GM19043 (cell line): Measurements from ENCODE around the gene PNMT.

Experiments
- ATAC-seq: cut with Tn5 transposase; IDR thresholded peaks from one replicate; pipeline ENCODE4 v1.9.1; 2021; ENCODE audit warnings: low read depth; ENCODE audit not compliant: unreplicated experiment

The PNMT gene

DNA sequence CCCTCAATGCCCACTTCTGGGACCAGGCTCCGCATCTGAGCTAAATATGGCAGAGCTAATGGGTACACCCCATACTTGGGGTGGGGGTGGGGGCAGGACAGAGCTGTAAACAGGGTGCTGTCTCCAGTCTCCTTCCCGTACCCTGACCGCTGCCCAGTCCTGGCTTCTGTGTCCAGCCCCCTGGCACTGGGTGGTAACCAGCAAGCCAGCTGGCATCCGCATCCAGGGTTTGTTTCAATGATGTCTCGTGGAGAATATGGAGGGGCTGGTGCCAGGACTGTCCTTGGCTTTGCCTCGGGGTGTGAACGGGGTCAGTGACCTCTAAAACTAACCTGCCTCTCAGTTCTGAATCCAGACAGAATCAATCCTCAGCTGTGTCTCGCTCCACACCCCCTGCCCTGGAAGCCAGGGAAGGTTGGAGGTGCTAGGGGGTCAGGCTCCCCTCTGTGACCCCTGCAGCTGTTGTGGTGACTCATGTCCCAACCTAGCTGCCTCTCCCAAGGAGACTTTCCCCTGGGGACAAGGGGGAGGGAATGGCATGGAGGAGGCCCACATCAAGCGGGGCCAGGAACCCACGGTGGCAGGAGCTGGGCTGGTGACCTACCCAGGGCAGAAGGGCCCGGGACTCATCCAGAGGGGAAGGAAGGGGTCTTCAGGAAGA, 1.5 kb upstream of the PNMT start:
- ATAC-seq: no peak

DNA sequence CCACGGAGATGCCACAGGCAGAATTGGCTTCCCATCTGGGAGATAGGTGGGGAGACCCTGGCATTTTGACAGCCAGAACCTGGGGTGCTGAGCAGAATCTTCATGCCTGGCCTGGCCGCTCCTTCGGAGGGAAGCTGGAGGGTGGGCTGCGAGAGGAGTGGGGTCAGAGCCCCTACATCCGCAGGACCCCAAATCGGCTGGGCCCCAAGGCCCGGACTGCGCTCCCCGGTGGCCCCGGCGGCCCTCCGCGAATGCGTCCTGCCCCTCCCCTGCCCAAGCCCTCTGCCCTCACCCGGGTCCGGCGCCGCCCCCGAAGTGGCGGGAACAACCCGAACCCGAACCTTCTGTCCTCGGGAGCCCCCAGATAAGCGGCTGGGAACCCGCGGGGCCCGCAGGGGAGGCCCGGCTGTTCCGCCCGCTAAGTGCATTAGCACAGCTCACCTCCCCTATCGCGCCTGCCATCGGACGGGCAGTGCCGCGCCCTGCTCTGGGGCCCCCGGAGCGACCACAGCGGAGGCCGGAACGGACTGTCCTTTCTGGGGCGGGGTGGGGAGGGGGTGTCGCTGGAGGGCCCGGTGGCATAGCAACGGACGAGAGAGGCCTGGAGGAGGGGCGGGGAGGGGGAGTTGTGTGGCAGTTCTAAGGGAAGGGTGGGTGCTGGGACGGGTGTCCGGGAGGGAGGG, 850 bp upstream of the PNMT start:
- no peak for ATAC-seq

DNA sequence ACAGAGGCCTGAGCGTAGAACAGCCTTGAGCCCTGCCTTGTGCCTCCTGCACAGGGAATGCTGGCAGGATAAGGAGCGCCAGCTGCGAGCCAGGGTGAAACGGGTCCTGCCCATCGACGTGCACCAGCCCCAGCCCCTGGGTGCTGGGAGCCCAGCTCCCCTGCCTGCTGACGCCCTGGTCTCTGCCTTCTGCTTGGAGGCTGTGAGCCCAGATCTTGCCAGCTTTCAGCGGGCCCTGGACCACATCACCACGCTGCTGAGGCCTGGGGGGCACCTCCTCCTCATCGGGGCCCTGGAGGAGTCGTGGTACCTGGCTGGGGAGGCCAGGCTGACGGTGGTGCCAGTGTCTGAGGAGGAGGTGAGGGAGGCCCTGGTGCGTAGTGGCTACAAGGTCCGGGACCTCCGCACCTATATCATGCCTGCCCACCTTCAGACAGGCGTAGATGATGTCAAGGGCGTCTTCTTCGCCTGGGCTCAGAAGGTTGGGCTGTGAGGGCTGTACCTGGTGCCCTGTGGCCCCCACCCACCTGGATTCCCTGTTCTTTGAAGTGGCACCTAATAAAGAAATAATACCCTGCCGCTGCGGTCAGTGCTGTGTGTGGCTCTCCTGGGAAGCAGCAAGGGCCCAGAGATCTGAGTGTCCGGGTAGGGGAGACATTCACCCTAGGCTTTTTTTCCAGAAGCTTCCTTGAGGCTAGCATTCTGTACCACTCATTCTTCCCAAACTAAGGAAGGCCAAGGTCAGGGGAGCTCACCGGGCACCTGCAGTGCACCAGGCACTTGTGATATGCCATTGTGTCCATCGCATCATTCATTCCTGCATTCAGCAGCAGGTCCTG, 1.9 kb downstream of the PNMT start:
- no peak for ATAC-seq

DNA sequence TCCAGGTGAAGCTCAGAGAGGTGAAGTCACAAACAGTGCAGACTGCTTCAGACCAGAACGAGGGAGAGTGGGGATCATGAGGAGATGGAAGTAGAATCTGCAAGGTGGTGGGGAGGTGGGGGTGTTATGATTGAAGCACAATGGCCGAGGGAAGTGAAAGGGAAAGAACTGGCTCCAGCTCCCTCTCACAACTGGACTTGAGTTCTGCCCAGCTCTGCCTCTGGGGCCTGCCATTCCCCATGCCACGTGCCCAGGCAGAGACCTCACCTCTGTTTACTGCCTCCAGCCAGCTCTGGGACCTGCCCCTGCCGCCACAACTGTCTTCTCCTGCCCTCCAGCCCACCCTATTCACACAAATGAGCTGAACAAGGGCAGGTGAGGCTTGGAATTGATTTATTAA, 2.5 kb downstream of the PNMT start:
- ATAC-seq: no peak

DNA sequence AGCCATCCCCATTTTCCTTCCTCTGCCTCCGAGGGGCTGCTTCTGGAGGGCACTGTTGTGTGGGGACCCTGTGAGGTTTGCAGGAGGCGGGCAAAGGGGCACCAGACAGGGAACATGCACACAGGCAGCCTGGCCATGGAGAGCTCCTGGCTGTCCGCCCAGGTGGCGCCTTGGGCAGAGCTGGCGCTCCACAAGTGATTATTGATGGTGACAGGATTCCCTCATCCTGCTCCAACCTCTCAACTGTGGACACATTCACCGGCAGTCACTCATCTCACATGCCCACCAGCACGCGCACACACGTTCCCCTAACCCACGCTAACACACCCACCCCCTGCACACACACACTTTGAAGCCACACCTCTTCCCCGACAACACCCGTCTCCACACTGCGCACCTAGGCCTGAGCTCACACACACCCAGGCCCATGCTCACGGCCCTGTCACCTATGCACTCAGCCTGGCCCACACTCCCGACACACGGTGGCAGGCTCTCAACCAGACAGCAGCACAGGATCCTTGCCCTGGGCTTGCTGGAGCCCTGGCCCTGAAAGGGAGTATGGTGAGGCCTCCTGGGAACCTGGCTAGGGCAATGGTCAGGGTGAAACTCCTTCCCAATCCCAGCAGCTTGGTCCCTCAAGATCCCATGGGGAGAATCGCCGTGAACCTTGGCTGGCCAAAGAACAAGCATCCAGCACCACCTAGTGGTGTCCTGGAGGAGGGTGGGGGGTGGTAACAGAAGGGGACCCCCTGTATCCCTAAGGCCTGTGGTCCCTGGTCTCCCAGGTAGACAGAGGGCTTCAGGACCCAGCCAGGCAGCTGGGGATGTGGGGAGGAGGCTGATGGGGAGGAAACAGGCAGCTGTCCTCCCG, 3.6 kb downstream of the PNMT start:
- no peak for ATAC-seq

DNA sequence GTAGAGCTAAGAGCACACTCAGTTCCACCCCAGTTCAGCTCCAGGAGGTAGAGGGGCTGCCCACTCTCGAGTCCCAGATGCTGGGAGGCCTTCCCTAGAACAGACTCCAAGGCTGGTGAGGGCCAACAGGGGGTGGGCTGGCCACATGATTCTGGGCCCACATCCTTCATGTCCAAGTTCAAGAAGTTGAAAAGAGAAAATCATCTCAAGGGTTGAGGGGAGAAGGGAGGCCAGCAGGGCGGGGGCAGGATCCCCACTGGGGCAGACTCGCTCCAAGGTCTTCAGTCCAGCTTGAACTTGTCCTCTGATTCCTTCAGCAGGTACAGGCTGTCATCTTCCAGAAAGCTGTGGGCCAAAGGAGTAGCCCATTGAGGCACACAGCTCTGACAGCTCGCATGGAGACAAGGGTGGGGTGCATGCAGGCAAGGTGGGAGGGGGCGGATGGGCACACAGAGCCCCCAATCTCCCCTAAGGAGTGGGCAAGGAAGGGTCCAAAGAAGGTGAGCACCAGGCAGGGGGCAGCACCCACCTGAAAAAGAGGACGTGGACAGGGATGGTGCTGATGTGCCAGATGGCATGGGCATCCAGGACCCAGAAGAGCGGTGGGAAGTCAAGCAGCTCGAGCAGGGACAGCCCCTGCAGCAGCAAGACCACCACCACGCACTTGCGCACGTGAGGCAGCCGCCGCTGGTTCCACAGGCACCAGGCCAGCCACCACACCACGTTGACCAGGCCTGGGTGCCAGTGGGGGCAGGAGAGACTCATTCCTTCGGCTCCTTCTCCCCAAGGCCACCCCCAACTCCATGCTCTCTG, 4.5 kb downstream of the PNMT start:
- ATAC-seq: no peak

DNA sequence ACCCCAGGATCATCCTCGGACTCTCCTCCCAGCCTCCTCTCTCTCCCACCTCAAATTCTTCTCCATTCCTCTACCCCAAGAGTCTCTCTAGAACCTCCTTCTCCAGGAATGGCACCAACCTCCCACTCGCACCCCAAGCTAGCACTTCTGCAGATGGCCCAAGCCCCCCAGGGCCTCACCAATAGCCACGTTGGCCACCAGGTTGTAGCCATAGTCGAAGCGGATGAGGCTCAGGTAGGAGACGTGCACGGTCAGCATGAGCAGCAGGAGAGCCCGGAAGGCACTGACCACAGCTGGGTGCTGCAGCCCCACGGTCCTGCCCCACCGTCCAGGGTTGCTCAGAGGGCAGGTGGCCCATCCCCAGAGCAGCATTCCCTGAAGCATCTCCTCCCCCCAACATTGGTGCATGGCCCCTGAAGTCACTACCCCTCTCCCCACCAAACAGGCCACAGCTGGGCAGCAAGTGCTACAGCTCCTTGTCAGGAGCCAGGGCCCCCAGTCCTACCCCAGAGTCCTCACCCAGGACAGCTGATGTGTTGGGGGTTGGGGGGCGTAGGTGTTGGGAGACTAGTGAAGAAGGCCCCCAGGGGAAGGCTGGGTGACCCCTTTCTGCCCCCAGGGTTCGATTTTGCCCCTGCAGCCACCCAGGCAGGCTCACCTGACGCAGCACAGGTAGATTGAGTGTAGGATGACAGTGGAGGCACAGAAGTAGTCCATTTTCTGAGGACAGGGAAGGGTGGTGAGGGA, 5.3 kb downstream of the PNMT start:
- no peak for ATAC-seq

DNA sequence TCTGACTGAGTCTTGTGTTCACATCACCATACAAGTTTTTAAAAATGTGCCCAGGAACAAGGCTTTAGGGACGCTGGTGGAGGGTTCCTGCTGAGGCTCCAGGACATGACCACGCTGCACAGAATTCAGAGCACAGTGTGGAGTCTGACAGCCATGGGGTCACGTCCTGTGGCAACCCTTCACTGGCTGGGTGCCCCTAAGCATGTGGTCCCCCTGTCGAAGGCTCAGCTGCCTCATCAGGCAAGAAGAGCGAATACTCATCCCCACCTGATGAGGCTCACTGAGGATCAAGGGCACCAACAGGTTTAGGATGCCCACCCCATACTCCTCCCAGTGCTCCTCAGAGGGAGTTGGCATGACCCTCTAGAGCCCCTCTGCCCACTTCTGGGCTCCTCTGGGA, 5.9 kb downstream of the PNMT start:
- no peak for ATAC-seq

DNA sequence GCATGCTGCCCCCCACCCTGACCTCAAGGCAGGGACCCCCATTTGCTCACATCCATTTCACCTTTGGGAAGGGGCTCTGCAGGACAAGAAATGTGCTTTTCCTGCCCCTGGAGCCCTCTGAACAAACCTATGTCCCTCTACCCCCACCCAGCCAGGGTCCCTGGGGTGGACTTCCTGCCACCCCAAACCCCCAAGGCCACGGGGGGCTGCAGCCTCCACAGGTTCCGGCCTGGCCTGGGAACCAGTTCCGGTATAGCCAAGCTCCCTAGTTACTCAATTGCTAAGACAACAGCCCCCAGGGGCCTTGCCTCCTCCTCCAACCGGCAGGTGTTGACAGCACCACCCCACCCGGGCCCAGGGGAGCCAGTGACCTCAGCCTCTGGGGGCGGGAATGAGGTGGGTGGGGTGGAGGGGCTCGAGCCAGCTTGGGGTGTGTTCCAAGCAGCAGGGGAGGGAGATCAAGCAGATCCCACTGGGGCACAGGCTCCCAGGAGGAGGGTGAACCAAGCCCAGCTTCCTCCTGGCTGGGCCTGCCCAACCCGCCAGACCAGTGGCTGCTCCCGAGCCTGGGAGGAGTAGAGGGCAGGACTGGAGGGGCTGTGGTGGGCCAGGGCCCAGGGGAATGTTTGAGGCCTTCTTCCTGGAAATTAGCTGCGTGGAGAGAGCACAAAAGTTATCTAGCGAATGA, 6.6 kb downstream of the PNMT start:
- no peak for ATAC-seq

DNA sequence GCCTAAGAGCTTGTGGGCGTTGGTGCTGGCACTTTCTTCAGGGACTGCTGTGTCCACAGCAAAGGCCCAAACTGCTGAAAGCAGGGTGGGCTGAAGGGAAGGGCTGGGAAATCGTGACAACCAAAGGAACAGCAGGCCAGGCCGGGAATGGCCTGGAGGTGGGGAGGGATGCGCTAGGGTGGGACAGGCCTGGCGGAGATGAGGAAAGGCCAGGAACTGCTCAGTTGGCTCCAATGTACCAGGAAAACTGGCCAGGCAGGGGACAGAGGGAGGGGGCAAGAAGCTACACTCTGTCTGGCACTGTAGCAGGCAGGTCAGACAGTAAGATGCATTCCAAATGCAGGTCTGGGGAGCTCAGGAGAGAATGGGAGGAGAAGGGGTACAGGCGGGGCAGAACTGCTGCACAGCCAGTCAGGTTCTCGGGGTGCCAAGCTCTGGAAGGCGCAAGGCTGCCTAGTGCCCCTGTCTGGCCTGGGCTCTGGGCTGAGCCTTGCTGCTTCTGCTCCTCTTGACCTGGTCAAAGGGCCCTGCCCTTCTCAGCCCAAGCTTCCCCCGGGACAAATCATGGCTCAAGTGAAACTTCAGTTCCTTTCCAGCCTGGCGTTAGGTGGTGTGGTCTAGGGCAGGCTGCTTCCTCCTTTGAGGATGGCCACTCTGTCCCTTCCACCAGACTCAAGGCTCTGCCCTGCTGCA, 7.3 kb downstream of the PNMT start:
- no peak for ATAC-seq

DNA sequence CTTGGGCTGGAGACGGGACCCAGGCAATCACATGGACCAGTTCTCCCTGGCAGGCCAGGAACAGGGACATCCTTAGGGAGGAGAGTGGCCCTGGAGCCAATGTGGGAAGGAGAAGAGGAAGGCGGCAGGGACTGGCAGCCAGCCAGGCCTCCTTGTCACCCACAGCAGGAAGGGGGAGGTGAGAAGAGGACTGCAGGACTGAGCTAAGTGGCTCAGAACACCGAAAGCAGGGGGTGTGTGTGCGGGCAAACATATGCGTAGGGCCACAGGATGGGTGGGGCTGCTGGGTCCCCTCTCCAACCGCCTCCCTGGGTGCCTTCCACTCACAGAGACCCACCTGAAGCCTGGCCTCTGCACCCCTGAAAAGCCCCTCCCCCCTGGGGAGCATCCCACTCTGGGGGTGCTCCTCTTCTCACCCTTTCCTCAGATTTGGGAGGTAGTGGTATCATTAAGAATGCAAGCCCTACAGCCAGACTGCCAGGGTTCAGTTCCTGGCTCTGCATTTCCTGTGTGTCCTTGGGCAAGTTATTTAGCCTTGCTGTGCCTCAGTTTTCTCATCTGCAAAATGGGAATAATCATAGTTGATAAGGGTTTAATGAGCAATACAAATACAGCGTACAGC, 8.1 kb downstream of the PNMT start:
- ATAC-seq: no peak

DNA sequence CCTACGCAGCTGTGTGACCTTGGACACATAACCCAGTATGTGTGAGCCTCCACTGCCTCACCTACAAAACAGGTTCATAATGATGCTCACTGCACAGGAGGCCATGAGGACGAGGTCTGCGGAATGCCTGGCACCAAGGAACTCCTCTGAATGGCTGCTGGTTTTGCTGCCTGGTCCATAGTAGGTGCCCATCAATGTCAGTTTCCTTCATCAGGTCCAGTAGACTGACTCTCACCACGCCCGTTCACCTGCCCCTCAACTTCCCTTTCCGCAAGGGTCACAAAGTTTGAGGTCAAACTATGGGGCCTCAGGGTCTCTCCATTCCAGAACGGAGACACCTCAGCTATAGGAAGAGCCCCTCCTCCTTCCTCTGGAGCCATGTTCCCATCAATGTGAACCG, 8.8 kb downstream of the PNMT start:
- ATAC-seq: no peak

DNA sequence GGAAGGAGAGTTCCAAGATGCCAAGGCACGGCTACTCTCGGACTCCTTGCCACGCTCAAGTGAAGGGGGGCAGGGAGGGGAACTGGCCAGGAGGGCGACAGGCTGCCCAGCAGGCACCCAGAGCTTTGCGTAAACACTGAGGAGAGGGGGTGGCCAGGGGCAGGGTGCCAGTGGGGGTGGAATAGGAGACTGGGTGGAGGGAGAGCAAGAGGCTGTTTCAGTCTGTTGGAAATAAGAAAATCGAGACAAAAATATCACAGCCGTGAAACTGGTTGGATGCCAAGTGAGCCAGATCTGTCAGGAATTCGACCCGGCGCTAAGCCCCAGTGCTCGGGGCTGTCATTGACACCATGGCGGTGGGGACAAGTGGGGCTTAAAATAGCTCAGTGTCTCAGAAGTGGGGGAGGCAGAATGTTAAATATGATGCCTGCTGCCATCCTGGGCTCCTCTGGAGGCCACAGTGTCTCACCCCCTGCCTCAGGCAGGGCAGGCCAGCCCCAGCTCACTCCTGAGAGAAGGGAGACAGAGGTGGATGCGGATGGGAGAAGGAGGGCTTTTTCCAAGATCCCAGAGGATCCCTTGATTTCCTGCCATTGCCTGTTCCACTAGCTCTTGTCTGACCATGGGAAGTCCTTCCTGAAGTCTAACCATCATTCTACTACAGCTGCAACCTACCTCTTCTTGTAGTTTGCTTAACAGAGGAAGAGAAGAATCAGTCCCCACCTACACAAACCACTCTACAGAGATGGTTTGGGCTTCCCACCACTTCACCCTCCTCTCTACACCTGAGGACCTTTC, 9.5 kb downstream of the PNMT start:
- ATAC-seq: no peak

DNA sequence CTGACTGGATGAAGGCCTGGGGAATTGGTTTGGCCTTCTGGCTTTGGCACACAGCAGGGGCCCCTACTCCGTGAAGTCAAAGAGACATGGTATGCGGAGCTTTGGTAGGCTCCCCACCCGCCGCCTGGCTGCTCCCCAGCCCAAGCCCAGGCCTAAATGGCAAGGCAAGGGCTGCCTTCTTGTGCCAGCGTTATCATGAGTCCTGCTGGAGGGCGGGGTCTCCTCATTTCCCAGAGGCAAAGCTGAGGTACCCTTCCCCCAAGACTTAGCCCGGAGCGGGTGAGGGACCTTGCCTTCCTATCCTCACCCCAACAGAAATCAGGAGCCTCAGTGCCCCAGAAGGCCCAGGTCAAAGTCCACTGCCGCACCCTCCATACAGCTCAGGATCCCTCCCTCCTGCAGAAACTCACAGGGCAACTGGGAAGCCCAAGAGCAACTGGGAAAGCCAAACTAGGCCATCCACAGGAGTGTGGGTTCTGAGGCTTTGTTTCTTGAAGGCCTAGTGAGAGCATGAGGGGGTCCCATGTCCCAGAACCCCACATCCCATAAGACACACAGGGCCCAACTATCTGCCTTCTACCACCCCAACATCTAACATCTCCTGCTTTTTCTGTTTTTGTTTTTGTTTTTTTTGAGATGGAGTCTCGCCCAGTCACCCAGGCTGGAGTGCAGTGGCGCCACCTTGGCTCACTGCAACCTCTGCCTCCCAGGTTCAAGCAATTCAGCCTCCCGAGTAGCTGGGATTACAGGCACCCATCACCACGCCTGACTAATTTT, 10.3 kb downstream of the PNMT start:
- no peak for ATAC-seq

DNA sequence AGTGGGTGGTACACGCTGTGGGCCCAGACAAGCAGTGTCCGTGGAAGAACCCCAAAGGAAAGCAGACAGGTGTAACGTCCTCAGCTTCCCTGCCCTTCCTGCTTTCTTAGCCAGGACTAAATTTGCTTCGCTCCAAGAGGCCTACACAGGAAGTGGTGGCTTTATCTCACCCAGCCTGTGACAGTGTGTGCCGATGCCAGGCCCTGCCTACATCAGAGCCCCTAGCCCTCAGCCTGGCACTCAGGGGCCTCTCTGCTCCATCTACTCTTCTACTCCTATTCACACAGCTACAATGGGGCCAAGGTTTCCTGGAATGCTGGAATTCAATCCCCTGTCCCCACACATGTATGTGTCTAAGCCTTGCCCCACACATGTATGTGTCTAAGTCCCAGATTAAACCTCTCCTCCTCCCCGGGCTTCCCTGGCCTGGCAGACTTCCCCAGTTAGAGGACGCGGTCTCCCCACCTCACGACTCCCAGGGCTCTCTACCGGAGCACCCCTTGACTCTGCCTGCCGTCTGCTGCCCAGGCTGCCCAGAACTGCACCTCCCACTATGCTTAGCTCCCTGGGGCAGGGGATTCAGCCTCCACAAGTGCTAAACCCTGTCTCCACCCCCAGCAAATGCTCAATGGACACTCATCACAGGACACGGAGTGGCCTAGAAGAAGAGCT, 11.4 kb downstream of the PNMT start:
- ATAC-seq: no peak
